Uterus (tissue), 4 donors: ENCODE results near the gene SBF2. TPM values are rescaled to one million over a fixed set of nuclear protein-coding genes. Genes with fewer than 3 reads are reported as not detected.

Experiments
- DNase-seq, 2 donors: peaks; one replicate each; pipeline ENCODE4 v3.0.0-alpha.2; 2019 to 2020
- H3K27ac ChIP-seq, 2 donors: fragments of 200-600 bp; sonication (generic); 1 replicate in 1 of 2; 2 replicates in 1 of 2; pipeline ENCODE4 v1.5.1; 2016 to 2018
- H3K27me3 ChIP-seq, 2 donors: fragments of 200-600 bp; sonication (generic); one replicate each; pipeline ENCODE4 v1.5.1; 2018 to 2019; ENCODE audit warnings: control low read depth in 1 of 2
- H3K36me3 ChIP-seq, 2 donors: fragments of 200-600 bp; sonication (generic); one replicate each; pipeline ENCODE4 v1.5.1; 2019; ENCODE audit warnings: control low read depth in 1 of 2
- H3K4me1 ChIP-seq, 2 donors: fragments of 200-600 bp; sonication (generic); one replicate each; pipeline ENCODE4 v1.5.1; 2018 to 2019; ENCODE audit warnings: control low read depth in 1 of 2
- H3K4me3 ChIP-seq, 2 donors: fragments of 200-600 bp; sonication (generic); 1 replicate in 1 of 2; 2 replicates in 1 of 2; pipeline ENCODE4 v1.5.1; 2018 to 2019; ENCODE audit warnings: mild to moderate bottlenecking in 1 of 2
- H3K9me3 ChIP-seq, 2 donors: fragments of 200-600 bp; sonication (generic); one replicate each; pipeline ENCODE4 v1.5.1; 2019; ENCODE audit warnings: control low read depth in 1 of 2
- POLR2A ChIP-seq, 2 donors: fragments of 450-650 bp; IDR thresholded peaks; one replicate each; pipeline ENCODE4 v1.6.1; 2016; ENCODE audit warnings: antibody characterized with exemption in 2 of 2, mild to moderate bottlenecking in 1 of 2, moderate library complexity in 1 of 2
- intact Hi-C: fragments of 100-400 bp; cut with DNase I; formaldehyde crosslinking; loops from one replicate; pipeline ENCODE4 v1.15.1; 2023; ENCODE audit warnings: low total_unique reads
- total RNA-seq, 4 donors: library from RNA; depleted of rRNA in 3 of 4; stranded (reverse); fragments of >200 nt in 3 of 4; gene quantifications; one replicate each; pipeline versions ENCODE4 v1.1.0 to v1.2.4, GENCODE V29; 2014 to 2023
- TF ChIP-seq, protein P1 (sequence below), 4 experiments: fragments of 200-600 bp in 2 of 4; fragments of 450-650 bp in 2 of 4; sonication (generic) in 2 of 4; IDR thresholded peaks; one replicate each; pipeline ENCODE4 v1.5.1; 2016 to 2019; ENCODE audit warnings: antibody characterized with exemption in 4 of 4, mild to moderate bottlenecking in 2 of 4, moderate library complexity in 1 of 4
- donor health status: DM: yes; HTN: yes; CAD: no.

The SBF2 gene
- total RNA-seq, 4 donors from 2014 or later, result 45.0 to 202 (median 98.0) TPM

- intact Hi-C loops, result no loop called here
- no peak overlapping the region for H3K27ac ChIP-seq
- no peak for TF ChIP-seq POLR2A (IDR thresholded peaks at IDR 0.05)
- TF ChIP-seq, protein P1, sequence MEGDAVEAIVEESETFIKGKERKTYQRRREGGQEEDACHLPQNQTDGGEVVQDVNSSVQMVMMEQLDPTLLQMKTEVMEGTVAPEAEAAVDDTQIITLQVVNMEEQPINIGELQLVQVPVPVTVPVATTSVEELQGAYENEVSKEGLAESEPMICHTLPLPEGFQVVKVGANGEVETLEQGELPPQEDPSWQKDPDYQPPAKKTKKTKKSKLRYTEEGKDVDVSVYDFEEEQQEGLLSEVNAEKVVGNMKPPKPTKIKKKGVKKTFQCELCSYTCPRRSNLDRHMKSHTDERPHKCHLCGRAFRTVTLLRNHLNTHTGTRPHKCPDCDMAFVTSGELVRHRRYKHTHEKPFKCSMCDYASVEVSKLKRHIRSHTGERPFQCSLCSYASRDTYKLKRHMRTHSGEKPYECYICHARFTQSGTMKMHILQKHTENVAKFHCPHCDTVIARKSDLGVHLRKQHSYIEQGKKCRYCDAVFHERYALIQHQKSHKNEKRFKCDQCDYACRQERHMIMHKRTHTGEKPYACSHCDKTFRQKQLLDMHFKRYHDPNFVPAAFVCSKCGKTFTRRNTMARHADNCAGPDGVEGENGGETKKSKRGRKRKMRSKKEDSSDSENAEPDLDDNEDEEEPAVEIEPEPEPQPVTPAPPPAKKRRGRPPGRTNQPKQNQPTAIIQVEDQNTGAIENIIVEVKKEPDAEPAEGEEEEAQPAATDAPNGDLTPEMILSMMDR (IDR thresholded peaks at IDR 0.05), result no peak
- no peaks in the 10 kb centered on the region for H3K9me3 ChIP-seq
- no peaks in the 10 kb centered on the region for H3K4me1 ChIP-seq
- DNase-seq, result no peak
- no peaks in the 10 kb centered on the region for H3K27me3 ChIP-seq
- no peaks in the 10 kb centered on the region for H3K36me3 ChIP-seq
- no peak overlapping the region for H3K4me3 ChIP-seq
Measured at GRCh38 chr11:10066441-10066840, 227.6 kb downstream of the SBF2 start.

GRCh38 chr11:10064828-10065227, 229.2 kb downstream of the SBF2 start:
- TF ChIP-seq, protein P1 (IDR thresholded peaks at IDR 0.05), result no peak
- no peaks in the 10 kb centered on the region for H3K27me3 ChIP-seq
- no peak for DNase-seq
- H3K4me1 ChIP-seq, result no peaks in the 10 kb centered on the region
- H3K36me3 ChIP-seq, result no peaks in the 10 kb centered on the region
- no peak overlapping the region for H3K27ac ChIP-seq
- no peaks in the 10 kb centered on the region for H3K9me3 ChIP-seq
- H3K4me3 ChIP-seq, result no peak overlapping the region
- intact Hi-C loops, result no loop called here

GRCh38 chr11:10058356-10058755, 235.7 kb downstream of the SBF2 start:
- Histone ChIP-seq H3K36me3 (no peaks in the 10 kb centered on the region), H3K4me3 (no peak overlapping the region), H3K9me3 (no peaks in the 10 kb centered on the region), H3K27ac (no peak overlapping the region), H3K27me3 (no peaks in the 10 kb centered on the region), H3K4me1 (no peaks in the 10 kb centered on the region)
- no peak for TF ChIP-seq POLR2A (IDR thresholded peaks at IDR 0.05)
- TF ChIP-seq, protein P1 (IDR thresholded peaks at IDR 0.05), result no peak
- no peak for DNase-seq
- intact Hi-C loops, result no loop called here

DNA sequence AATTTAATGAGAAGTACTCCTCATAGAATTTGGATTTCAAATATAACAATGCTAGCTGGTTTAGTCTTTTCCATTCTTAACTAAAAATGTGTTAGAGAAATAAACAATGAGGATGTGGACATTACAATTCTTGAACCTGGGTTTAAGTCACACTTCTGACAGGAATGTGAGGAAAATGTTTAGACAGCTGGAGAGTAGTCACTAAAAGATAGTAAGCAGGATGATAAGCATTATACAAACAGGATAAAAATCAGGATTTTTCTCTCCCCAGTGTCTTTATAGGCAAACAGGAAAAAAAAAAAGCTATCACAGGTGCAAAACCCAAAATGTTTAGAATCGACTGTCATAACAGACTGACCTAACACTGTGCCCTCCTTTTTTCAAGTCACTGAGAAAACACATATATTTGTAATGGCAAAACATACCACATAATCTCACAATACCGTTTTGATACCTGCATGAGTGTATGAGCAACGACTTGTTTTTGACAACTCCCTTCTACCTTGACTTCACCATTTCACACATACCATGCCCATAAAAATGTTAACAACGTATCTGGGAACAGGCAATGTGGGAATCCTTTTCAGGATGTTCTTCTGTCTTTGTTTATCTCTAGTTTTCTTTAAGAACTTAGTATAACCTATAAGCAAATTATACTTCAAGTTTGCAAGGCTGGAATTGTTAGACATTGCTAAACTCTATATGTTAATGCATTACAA, 242.0 kb downstream of the SBF2 start:
- intact Hi-C loops, result no loop called here
- TF ChIP-seq, protein P1 (IDR thresholded peaks at IDR 0.05), result no peak
- TF ChIP-seq POLR2A (IDR thresholded peaks at IDR 0.05), result no peak
- DNase-seq, result no peak
- no peaks in the 10 kb centered on the region for H3K36me3 ChIP-seq
- no peaks in the 10 kb centered on the region for H3K27me3 ChIP-seq
- H3K27ac ChIP-seq, result no peak overlapping the region
- H3K4me3 ChIP-seq, result no peak overlapping the region
- no peaks in the 10 kb centered on the region for H3K9me3 ChIP-seq
- no peaks in the 10 kb centered on the region for H3K4me1 ChIP-seq

DNA sequence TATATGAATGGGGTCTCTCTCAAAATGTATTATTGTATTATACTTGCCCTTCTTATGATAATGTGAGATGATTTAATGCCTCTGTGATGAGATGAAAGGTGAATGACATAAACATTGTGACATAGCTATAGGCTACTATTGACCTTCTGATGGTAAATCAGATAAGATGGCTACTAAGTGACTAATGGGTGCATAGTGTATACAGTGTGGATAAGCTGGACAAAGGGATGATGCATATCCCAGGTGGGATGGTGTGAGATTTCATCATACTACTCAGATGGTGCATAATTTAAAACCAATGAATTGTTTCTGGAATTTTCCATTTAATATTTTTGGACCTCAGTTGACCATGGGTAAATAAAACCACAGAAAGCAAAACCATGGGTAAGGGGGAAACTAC, 243.5 kb downstream of the SBF2 start:
- Histone ChIP-seq H3K4me3 (no peak overlapping the region), H3K27me3 (no peaks in the 10 kb centered on the region), H3K4me1 (no peaks in the 10 kb centered on the region), H3K9me3 (peaks cover 0 to 5% of the 10 kb centered on the region in 2 donors), H3K36me3 (no peaks in the 10 kb centered on the region), H3K27ac (no peak overlapping the region)
- TF ChIP-seq POLR2A (IDR thresholded peaks at IDR 0.05), result no peak
- TF ChIP-seq, protein P1 (IDR thresholded peaks at IDR 0.05), result no peak
- no peak for DNase-seq
- intact Hi-C loops, result no loop called here
